ENCODE measurements around the gene PAFAH1B2.

DNA sequence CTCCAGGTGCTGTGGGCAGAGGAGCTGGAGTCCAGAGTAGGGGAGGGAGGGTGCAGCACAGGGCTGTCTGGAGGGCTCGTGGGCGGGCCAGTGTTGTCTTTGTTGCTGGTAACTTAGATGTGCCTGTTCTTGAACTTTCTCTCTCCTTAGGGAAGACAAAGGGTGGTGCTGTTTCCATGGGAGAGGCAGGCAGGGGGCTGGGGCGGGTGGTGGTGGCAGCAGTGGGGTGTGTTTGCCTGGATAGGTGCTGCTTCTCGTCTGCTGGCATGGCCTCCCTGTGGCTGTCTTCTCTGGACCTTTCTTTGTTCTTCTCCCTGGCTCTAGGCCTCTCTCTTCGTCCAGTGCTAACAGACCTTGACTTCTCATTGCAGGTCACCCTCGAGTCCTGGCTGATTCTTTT lies 42.9 kb downstream of the PAFAH1B2 start:
- TF ChIP-seq, protein P1, sequence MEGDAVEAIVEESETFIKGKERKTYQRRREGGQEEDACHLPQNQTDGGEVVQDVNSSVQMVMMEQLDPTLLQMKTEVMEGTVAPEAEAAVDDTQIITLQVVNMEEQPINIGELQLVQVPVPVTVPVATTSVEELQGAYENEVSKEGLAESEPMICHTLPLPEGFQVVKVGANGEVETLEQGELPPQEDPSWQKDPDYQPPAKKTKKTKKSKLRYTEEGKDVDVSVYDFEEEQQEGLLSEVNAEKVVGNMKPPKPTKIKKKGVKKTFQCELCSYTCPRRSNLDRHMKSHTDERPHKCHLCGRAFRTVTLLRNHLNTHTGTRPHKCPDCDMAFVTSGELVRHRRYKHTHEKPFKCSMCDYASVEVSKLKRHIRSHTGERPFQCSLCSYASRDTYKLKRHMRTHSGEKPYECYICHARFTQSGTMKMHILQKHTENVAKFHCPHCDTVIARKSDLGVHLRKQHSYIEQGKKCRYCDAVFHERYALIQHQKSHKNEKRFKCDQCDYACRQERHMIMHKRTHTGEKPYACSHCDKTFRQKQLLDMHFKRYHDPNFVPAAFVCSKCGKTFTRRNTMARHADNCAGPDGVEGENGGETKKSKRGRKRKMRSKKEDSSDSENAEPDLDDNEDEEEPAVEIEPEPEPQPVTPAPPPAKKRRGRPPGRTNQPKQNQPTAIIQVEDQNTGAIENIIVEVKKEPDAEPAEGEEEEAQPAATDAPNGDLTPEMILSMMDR (IDR thresholded peaks at IDR 0.05 in 4 of 5, conservative IDR thresholded peaks at IDR 0.05 in 1 of 5): no peak
- TF ChIP-seq POLR2A (IDR thresholded peaks at IDR 0.05): no peak
